K562 (cell line): ENCODE measurements around the gene PNPLA7. TPM values are rescaled to one million over a fixed set of nuclear protein-coding genes. Genes with fewer than 3 reads are reported as not detected.
A peak's percentile ranks its signal among the peaks of the same experiment; 100 is the strongest.

Experiments used
- FOS ChIP-seq: IDR thresholded peaks from 3 replicates; pipeline ENCODE4 v1.6.1; 2011; ENCODE audit not compliant: insufficient read length; ENCODE audit errors: extremely low read depth
- L3MBTL2 ChIP-seq: fragments of 450-650 bp; IDR thresholded peaks from 2 replicates; pipeline ENCODE4 v1.6.1; 2016; ENCODE audit warnings: mild to moderate bottlenecking, moderate library complexity
- PHF8 ChIP-seq: fragments of 200-600 bp; sonication (generic); IDR thresholded peaks from 2 replicates; pipeline ENCODE4 v1.6.1; 2012; ENCODE audit warnings: mixed run types, mild to moderate bottlenecking, inconsistent platforms, low read length, moderate library complexity, borderline replicate concordance
- RB1 ChIP-seq: fragments of 450-650 bp; IDR thresholded peaks from 2 replicates; pipeline ENCODE4 v1.6.1; 2017; ENCODE audit warnings: low read depth, mild to moderate bottlenecking
- ZNF347 ChIP-seq: fragments of 450-650 bp; formaldehyde crosslinking; IDR thresholded peaks from 2 replicates; pipeline ENCODE4 v1.4.0; 2020; ENCODE audit warnings: low read depth, mild to moderate bottlenecking, moderate library complexity
- ZNF444 ChIP-seq: fragments of 250-450 bp; sonication (Bioruptor Pico); IDR thresholded peaks from 2 replicates; pipeline ENCODE4 v1.4.0; 2020; ENCODE audit warnings: mild to moderate bottlenecking, moderate library complexity
- polyA plus RNA-seq, 8 experiments: library from polyadenylated mRNA; depleted of rRNA in 4 of 8; stranded (reverse) in 5 of 8; unstranded in 3 of 8; fragments of >200 nt; fragmentation: Nextera tagmentation in 2 of 8; fragmentation: Illumina TruSeq in 1 of 8; extraction: Ambion mirVana in 2 of 8; extraction: Trizol in 1 of 8; gene quantifications; 2 replicates each; pipeline versions ENCODE4 v1.2.1 to v1.2.3, GENCODE V29; 2011 to 2014; ENCODE audit warnings: inconsistent platforms in 1 of 8, missing spikeins in 1 of 8
- total RNA-seq, 7 experiments: library from RNA; depleted of rRNA in 6 of 7; stranded (reverse); fragments of >200 nt in 6 of 7; fragmentation: Illumina TruSeq in 2 of 7; extraction: Trizol in 2 of 7; gene quantifications; 2 replicates each; pipeline versions ENCODE4 v1.2.1 to v1.2.3, GENCODE V29; 2011 to 2021; ENCODE audit warnings: low replicate concordance in 1 of 7
- TF ChIP-seq, protein P1 (sequence below): fragments of 250-450 bp; sonication (Bioruptor Pico); IDR thresholded peaks from 2 replicates; pipeline ENCODE4 v1.4.0; 2020; ENCODE audit warnings: mild to moderate bottlenecking, moderate library complexity
- TF ChIP-seq, protein P2 (sequence below): sonication (generic); formaldehyde crosslinking; IDR thresholded peaks from 2 replicates; pipeline ENCODE4 v1.8.0; 2022; ENCODE audit warnings: missing genetic modification reagents, mild to moderate bottlenecking, moderate library complexity, borderline replicate concordance
- TF ChIP-seq, protein P3 (sequence below): fragments of 450-650 bp; formaldehyde crosslinking; IDR thresholded peaks from 2 replicates; pipeline ENCODE4 v1.4.0; 2022; ENCODE audit warnings: missing genetic modification characterization
- TF ChIP-seq, protein P4 (sequence below): fragments of 200-800 bp; sonication (Bioruptor generic); IDR thresholded peaks from 2 replicates; pipeline ENCODE4 v1.6.1; 2017; ENCODE audit warnings: missing genetic modification characterization, missing compliant biosample characterization
- TF ChIP-seq, protein P5 (sequence below): sonication (generic); formaldehyde crosslinking; IDR thresholded peaks from 2 replicates; pipeline ENCODE4 v1.8.0; 2023; ENCODE audit warnings: mild to moderate bottlenecking, missing genetic modification reagents
- TF ChIP-seq, protein P6 (sequence below): fragments of 250-450 bp; sonication (Bioruptor Pico); IDR thresholded peaks from 2 replicates; pipeline ENCODE4 v1.8.0; 2021; ENCODE audit warnings: moderate library complexity, mild to moderate bottlenecking, inconsistent platforms

The PNPLA7 gene
- total and polyA plus RNA-seq, 9 of the 15 experiments (the other 6 are each of a cell fraction or from before 2014, with no cell fraction given) = 0.01 to 0.85 (median 0.19) TPM; not detected in 1

DNA sequence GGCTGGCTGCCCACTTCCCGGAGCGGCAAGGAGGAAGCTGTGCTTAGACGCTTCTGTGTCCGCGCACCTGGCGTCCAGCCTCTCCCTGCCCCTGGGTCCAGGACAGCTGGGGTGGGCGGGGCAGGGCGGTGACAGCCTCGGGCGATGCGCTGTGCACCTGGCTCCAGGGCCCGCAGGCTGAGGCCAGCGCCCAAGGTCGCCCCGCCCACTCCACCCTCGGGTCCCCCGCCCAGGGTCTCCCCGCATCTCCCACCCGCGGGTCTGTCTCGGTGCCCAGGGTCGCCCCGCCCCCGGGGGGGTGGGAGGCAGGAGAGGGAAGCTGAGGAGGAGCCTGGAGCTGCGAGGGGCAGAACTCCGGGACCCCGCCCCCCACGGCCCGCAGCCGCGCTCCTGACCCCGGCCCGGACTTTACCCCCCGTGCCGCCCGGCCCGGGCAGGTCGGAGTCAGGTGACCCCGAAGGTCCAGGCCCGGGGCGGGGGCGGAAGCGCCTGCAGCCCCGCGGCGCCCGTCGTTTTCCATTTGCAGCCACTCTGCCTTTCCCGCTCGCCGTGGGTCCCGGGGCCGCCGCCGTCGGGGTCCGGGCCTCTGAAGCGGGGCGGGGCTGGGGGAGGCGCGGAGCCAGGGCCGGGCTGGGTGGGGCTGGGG, 108.8 kb downstream of the PNPLA7 start, which contains the start of gene ENTPD8 (continued):
- TF ChIP-seq ZNF347 = no peak
- no peak for TF ChIP-seq FOS
- TF ChIP-seq RB1 = 0 out of 2 replicates have a peak, but pooled peaks have one; percentile 45
- TF ChIP-seq, protein P1, sequence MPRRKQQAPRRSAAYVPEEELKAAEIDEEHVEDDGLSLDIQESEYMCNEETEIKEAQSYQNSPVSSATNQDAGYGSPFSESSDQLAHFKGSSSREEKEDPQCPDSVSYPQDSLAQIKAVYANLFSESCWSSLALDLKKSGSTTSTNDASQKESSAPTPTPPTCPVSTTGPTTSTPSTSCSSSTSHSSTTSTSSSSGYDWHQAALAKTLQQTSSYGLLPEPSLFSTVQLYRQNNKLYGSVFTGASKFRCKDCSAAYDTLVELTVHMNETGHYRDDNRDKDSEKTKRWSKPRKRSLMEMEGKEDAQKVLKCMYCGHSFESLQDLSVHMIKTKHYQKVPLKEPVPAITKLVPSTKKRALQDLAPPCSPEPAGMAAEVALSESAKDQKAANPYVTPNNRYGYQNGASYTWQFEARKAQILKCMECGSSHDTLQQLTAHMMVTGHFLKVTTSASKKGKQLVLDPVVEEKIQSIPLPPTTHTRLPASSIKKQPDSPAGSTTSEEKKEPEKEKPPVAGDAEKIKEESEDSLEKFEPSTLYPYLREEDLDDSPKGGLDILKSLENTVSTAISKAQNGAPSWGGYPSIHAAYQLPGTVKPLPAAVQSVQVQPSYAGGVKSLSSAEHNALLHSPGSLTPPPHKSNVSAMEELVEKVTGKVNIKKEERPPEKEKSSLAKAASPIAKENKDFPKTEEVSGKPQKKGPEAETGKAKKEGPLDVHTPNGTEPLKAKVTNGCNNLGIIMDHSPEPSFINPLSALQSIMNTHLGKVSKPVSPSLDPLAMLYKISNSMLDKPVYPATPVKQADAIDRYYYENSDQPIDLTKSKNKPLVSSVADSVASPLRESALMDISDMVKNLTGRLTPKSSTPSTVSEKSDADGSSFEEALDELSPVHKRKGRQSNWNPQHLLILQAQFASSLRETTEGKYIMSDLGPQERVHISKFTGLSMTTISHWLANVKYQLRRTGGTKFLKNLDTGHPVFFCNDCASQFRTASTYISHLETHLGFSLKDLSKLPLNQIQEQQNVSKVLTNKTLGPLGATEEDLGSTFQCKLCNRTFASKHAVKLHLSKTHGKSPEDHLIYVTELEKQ = no peak
- TF ChIP-seq, protein P2, sequence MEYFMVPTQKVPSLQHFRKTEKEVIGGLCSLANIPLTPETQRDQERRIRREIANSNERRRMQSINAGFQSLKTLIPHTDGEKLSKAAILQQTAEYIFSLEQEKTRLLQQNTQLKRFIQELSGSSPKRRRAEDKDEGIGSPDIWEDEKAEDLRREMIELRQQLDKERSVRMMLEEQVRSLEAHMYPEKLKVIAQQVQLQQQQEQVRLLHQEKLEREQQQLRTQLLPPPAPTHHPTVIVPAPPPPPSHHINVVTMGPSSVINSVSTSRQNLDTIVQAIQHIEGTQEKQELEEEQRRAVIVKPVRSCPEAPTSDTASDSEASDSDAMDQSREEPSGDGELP = peak; percentile 96
- TF ChIP-seq, protein P3, sequence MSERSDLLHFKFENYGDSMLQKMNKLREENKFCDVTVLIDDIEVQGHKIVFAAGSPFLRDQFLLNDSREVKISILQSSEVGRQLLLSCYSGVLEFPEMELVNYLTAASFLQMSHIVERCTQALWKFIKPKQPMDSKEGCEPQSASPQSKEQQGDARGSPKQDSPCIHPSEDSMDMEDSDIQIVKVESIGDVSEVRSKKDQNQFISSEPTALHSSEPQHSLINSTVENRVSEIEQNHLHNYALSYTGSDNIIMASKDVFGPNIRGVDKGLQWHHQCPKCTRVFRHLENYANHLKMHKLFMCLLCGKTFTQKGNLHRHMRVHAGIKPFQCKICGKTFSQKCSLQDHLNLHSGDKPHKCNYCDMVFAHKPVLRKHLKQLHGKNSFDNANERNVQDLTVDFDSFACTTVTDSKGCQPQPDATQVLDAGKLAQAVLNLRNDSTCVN (CRISPR knock-in tag) = no peak
- TF ChIP-seq ZNF444 (CRISPR knock-in tag) = no peak
- TF ChIP-seq, protein P4, sequence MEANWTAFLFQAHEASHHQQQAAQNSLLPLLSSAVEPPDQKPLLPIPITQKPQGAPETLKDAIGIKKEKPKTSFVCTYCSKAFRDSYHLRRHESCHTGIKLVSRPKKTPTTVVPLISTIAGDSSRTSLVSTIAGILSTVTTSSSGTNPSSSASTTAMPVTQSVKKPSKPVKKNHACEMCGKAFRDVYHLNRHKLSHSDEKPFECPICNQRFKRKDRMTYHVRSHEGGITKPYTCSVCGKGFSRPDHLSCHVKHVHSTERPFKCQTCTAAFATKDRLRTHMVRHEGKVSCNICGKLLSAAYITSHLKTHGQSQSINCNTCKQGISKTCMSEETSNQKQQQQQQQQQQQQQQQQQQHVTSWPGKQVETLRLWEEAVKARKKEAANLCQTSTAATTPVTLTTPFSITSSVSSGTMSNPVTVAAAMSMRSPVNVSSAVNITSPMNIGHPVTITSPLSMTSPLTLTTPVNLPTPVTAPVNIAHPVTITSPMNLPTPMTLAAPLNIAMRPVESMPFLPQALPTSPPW (CRISPR knock-in tag) = peak; percentile 75
- TF ChIP-seq, protein P5, sequence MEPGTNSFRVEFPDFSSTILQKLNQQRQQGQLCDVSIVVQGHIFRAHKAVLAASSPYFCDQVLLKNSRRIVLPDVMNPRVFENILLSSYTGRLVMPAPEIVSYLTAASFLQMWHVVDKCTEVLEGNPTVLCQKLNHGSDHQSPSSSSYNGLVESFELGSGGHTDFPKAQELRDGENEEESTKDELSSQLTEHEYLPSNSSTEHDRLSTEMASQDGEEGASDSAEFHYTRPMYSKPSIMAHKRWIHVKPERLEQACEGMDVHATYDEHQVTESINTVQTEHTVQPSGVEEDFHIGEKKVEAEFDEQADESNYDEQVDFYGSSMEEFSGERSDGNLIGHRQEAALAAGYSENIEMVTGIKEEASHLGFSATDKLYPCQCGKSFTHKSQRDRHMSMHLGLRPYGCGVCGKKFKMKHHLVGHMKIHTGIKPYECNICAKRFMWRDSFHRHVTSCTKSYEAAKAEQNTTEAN = no peak
- TF ChIP-seq, protein P6, sequence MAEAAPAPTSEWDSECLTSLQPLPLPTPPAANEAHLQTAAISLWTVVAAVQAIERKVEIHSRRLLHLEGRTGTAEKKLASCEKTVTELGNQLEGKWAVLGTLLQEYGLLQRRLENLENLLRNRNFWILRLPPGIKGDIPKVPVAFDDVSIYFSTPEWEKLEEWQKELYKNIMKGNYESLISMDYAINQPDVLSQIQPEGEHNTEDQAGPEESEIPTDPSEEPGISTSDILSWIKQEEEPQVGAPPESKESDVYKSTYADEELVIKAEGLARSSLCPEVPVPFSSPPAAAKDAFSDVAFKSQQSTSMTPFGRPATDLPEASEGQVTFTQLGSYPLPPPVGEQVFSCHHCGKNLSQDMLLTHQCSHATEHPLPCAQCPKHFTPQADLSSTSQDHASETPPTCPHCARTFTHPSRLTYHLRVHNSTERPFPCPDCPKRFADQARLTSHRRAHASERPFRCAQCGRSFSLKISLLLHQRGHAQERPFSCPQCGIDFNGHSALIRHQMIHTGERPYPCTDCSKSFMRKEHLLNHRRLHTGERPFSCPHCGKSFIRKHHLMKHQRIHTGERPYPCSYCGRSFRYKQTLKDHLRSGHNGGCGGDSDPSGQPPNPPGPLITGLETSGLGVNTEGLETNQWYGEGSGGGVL = no peak
- TF ChIP-seq L3MBTL2 = 0 out of 2 replicates have a peak, but pooled peaks have one; percentile 17
- TF ChIP-seq PHF8 = peak; percentile 22; the same call in 1 of the 2 replicates
